Activated gamma-delta T cell treated with Interleukin-2 at 50 U/mL for 16 hours (primary cell): ENCODE data around the gene UQCRHL.
A peak's percentile ranks its signal among the peaks of the same experiment; 100 is the strongest.
"Not testable (repeated sequence)": the region's sequence is repeated elsewhere in the genome, so short reads cannot be mapped to it uniquely, and the experiment has no call there.

ENCODE experiments used
- DNase-seq: peaks from one replicate; pipeline ENCODE4 v3.0.0-alpha.2; 2020

The UQCRHL gene

GRCh38 chr1:15807549-15807948, at the start of gene UQCRHL:
TSS of gene UQCRHL (minus strand) at chr1:15807649. CDS start at chr1:15807649, 0 bp downstream.
- DNase-seq, result not testable (repeated sequence)

GRCh38 chr1:15856888-15857287, 49.4 kb upstream of the UQCRHL start:
- no peak for DNase-seq

DNA sequence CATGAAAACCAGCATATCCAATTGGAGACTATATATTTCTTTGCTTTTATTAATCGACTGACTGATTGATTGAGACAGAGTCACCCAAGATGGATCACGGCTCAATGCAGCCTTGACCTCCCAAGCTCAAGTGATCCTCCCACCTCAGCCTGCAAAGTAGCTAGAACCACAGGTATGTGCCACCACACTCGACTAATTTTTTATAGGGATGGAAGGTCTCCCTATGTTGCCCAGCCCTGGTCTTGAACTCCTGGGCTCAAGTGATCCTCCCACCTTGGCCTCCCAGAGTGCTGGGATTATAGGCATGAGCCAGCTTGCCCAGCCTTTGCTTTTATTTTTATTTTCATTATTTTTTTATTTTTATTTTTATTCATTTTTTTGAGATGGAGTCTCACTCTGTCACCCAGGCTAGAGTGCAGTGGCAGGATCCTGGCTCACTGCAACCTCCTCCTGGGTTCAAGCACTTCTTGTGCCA, 45.4 kb upstream of the UQCRHL start:
- no peak for DNase-seq

DNA sequence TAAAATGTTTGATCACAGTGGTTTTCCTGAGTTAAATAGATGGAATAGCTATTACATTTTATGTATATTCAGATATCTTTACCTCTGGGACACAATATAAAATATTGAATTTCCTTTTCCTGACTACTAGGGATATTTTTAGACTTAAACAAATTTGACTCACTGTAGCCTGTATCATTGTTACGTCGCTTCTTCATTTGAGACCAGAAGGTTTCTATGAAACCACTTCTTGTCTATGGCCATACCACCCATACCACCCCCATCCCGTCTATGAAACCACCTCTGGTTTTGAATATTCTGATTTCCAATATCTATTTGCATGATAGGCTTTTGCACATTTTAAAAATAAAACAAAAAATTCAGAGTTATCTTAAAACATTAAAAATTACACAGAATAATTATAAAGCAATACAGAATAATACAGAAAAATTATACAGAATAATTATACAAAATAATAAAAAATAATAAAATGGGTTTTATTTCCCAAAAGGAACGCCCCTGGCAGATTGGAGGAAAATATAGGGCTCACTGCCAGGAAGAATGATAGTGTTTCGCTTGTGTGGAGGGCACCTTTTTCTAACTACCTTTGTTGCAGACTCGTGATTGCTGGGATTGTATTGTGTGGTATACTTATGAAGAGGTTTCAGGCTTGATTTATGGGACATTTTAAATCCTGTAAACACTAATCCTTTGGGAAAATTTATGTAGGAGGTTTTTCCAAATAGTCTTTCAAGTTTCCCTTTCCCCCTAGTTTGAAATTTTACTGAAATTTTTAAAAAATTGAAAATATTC, 44.8 kb upstream of the UQCRHL start:
- DNase-seq, result no peak

GRCh38 chr1:15851210-15852035, 44.0 kb upstream of the UQCRHL start:
- DNase-seq, result no peak

- no peak for DNase-seq
Observed at GRCh38 chr1:15850471-15851001, 43.1 kb upstream of the UQCRHL start.

DNA sequence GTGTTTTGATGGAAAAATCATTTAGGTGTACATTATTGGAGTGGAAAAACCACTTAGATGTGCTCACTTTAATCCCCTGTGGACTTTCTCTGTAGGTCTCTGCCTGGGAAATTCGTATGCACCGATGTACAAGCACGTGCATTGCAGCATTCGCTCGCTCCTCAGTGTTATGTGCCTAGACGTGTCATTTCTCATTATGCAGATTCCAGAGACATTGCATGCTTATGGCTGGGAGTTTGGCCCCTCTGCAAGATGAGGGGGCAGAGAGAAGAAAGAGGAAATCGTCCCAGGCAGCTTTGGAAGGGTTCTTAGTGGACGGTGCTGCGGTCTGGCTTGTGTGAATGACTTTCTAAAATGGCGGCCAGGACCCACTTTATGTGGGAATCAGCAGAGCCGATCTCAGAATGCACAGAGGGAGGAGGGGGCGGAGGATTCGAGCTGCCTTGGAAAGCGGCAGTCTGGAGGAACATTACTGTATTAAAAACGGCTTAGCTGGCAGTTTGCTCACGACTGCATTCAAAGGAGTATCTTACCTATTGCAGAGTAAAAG, 42.4 kb upstream of the UQCRHL start:
- no peak for DNase-seq

DNA sequence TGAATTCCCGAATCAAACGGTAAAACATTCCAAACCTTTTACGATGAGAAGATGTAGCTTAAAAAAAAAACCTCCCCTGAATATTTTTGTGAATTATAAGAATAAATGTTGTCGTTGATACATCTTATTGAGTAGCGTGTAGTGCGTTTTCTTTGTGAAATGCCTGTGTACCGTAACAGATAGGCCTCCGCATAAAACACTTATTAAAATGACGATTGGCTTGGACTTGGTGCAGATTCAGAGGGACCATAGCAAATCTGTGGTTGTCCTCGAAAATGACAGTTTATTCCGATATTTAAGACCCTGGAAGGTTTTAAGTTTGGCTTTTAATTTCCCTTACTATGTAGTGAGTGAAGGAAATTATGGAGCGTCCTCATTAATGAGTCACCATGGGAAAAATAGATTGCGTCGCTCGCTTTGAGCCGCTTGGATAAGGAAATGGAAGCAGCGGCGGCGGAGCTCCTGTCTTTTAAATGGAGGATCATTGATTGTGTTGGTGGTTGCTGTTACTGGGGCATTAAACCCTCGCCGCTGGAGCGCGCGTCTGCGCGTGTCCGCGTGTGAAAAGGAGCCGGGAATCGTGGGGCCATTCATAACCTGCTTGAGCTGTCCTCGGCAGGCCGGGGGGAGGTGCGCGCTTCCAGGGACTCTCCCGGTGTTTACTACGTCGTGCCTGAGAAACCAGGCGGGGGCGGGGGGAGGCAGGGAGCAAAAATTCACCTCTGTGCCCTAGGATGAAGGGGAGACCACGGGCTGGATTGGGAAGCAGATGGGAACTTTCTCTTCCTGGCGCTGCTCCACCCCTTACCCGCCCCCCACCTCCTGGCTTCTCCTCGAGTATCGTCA, 41.7 kb upstream of the UQCRHL start:
- DNase-seq, result peak; percentile 53

DNA sequence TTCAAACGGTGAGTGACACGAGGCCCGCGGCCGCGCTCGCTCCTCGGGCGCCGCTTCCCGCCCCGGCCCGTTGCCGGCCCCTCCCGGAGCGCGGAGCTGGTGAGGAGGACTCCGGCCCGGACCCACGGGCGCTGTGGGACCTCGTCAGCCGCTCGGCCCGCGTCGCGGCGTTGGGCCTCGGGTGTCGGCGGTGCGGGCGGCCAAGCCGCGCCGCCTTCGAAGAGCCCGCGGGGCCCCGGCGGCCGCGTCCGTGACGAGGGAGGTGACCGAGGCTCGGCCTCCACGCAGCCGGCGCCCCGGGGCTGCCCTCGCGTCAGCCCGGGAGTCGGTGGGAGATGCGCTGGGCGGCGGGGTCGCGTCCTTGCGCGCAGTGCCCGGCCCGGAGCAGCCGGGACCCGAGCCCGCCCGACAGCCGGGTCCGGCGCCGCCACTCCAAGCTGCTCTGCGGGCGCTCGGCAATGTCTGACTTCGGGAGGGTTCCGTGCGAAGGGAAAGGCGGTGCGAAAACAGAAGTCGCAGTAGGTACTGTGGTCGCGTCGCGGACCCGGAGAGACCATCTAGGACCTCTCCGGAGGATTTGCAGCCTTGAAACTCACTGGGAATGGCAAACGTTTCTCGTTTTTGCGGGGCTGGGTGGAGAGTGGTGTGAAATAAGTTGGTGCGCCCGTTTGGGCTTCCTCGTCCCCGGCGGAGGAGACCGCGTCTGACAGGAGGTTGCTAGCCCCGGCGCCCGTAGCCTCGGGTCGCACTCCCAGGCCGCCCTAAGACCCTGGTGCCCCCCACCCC, 40.9 kb upstream of the UQCRHL start:
- DNase-seq, result peak; percentile 40

DNA sequence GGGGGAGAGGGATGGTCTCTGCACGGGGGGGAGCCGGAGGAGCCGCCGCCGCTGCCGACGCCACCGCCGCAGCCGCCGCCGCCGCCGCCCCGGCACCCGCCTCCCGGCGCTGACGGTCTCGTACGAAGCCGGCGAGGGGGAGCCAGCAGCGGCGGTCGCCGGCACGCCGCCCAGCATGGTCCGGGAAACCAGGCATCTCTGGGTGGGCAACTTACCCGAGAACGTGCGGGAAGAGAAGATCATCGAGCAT, 40.4 kb upstream of the UQCRHL start:
- no peak for DNase-seq

DNA sequence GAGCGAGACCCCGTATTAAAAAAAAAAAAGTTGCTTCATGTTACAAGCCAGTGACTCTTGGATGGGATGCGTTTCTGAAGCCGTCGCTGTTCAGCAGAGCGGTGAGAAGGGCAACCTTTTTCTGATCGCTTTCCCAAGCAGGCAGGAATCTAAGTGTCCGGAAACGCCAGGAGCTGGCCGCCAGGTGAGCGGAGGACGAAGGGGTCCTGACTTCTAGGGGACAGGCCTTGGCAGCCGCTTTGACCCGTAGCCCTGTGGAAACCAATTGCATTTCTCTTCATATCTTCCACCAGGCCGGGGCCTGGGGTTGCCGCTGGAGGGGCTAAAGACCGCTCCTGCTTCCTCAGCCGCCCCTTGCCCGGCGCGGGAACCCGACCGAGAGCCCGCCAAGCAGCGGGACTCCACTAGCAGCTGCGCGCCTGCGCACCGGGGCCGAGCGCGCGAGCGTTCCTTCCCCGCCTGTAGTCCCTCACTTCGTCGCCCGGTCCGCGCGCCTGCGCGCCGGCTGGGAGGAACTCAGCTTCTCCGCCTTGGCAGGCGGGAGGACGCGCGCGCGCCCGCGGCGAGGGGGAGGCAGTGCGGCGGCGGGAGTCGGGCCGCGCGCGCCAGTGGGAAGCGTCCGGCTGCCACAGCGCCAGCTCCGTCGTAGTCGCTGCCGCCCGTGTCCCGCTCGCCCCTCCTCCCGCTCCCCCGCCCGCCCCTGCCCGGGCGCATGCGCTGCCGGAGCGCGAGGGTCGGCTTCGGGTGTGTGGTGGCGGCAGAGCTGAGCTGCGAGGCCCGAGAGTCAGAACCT, 39.8 kb upstream of the UQCRHL start, which contains the start of gene SPEN:
TSS of gene SPEN (plus strand) at position 608 of the 793 bp plus-strand sequence. CDS start 361 bp downstream, outside the sequence.
- peak; percentile 98 for DNase-seq

DNA sequence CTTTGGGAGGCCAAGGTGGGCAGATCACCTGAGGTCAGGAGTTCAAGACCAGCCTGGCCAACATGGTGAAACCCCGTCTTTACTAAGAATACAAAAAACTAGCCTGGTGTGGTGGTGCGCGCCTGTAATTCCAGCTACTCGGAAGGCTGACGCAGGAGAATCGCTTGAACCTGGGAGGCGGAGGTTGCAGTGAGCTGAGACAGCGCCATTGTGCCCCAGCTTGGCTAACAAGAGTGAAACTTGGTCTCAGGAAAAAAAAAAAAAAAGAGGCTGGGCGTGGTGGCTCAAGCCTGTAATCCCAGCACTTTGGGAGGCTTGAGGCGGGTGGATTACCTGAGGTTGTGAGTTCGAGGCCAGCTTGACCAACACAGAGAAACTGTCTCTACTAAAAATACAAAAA, 38.6 kb upstream of the UQCRHL start:
- not testable (repeated sequence) for DNase-seq

DNA sequence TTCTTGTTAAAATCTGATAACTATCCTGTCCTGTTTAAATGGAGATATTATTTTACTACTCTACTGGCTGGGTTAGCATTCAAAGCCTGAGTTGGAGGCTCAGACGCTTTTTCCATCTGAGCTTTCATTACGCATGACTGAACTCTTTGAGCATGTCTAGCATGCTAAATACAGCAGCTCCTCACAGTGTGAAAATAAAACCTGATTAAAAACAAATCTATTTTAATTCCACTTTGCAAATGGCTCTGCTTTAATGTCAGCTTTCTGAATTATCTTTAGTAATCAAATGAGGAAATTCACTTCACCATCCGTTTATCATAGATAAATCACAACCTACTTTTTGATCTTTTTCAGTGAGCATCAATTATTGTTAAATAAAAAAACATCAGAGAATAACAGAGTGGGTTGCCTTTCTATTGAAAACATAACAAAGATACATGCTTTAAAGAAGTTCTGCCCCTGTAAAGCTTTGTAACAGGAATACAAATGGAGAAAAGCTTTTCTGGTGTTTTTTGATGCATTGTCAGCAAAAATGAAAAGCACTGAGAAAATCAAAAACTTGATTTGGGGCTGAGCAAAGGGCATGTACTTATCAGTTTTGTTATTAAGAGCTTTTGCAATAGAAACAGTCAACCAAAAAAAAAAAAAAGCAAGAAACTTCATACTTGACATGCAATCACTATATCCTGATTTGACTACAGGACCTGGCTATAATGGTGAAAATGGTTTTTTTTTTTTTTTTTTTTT, 36.5 kb upstream of the UQCRHL start:
- no peak for DNase-seq

DNA sequence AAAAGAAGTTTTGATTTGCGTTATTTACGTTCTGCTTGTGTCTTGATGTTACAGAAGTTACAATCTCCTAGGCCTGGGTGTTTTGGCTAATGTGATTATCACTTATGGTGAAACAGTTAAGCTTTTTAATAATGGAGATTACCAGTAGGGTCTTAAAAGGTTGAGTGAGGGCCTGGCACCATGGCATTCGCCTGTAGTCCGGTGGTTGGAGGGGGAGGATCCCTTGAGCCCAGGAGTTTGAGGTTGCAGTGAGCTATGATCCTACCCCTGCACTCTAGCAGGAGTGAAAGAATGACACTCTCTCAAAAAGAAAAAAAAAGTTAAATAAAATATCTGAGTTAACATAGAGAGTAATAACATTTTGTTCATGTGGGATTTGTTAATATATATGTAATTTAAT, 31.3 kb upstream of the UQCRHL start:
- no peak for DNase-seq

GRCh38 chr1:15837931-15838330, 30.5 kb upstream of the UQCRHL start:
- no peak for DNase-seq

GRCh38 chr1:15836772-15837669, 29.6 kb upstream of the UQCRHL start:
- DNase-seq, result peak; percentile 21

- DNase-seq, result not testable (repeated sequence)
Observed at GRCh38 chr1:15836511-15836771, 29.0 kb upstream of the UQCRHL start.

- peak; percentile 99 for DNase-seq
Observed at GRCh38 chr1:15835741-15836510, 28.5 kb upstream of the UQCRHL start.
